K562 (cell line): Measurements from ENCODE around the gene GRHPR. TPM values are rescaled to one million over a fixed set of nuclear protein-coding genes. Genes with fewer than 3 reads are reported as not detected.

Experiments used
- ATAC-seq: fragments of 200-7000 bp; cut with Tn5 transposase; 3 replicates; pipeline ENCODE4 v1.9.1; 2020; ENCODE audit warnings: moderate library complexity
- BruUV-seq: library from RNA; stranded (reverse); fragments of 400-500 nt; replicated peaks from 2 replicates; lab custom pipeline; 2021; lab: Mats Ljungman, UMichigan
- CTCF ChIA-PET: fragments of 300-600 bp; formaldehyde crosslinking; extraction: SDS; loops from one replicate; lab custom pipeline; 2021; ENCODE audit warnings: low intra/inter-chr PET ratio; lab: Yijun Ruan, JAX
- POLR2A ChIA-PET: fragments of 300-600, 350-650 bp; sonication (Branson Sonifier 250); formaldehyde crosslinking; extraction: SDS; loops from one replicate; lab custom pipeline; 2021; ENCODE audit warnings: antibody characterized with exemption, inconsistent platforms; lab: Yijun Ruan, JAX
- DNase-seq, 4 experiments: peaks; one replicate each; pipeline versions ENCODE4 v3.0.0 to v3.0.0-alpha.2; 2011 to 2018; ENCODE audit warnings: low spot score in 3 of 4, mixed read lengths in 3 of 4; ENCODE audit errors: extremely low read depth in 1 of 4
- FAIRE-seq: peaks from 2 replicates; lab custom pipeline; 2011; peaks lifted over from hg19 to GRCh38; lab: Jason Lieb, UNC
- H2AFZ ChIP-seq: 2 replicates; pipeline ENCODE4 v1.6.0; 2011; ENCODE audit warnings: low read depth, low read length, control low read depth, inconsistent platforms
- H3K27ac ChIP-seq: fragments of 200-600 bp; 3 replicates; pipeline ENCODE4 v1.8.0; 2011; ENCODE audit warnings: low read depth, mild to moderate bottlenecking, control low read depth, inconsistent platforms, low read length, moderate library complexity, mixed read lengths; ENCODE audit errors: extremely low read depth
- H3K27me3 ChIP-seq, 2 experiments: fragments of 300-600 bp in 1 of 2; 2 replicates in 1 of 2; 3 replicates in 1 of 2; pipeline versions ENCODE4 v1.6.0 to v1.8.0; 2011; ENCODE audit warnings: inconsistent platforms in 2 of 2, low read length in 2 of 2, mild to moderate bottlenecking in 1 of 2, mixed read lengths in 1 of 2, moderate library complexity in 1 of 2; ENCODE audit not compliant: control insufficient read depth in 2 of 2, insufficient read depth in 2 of 2
- H3K36me3 ChIP-seq: fragments of 300-600 bp; 3 replicates; pipeline ENCODE4 v1.8.0; 2011; ENCODE audit warnings: mild to moderate bottlenecking, low read length, inconsistent platforms; ENCODE audit not compliant: control insufficient read depth, insufficient read depth
- H3K4me1 ChIP-seq, 2 experiments: fragments of 200-600 bp in 1 of 2; replicated peaks in 1 of 2; 2 replicates in 1 of 2; 3 replicates in 1 of 2; pipeline versions ENCODE4 v1.5.1 to v1.8.0; 2011; ENCODE audit warnings: inconsistent platforms in 2 of 2, low read length in 2 of 2, mild to moderate bottlenecking in 1 of 2, mixed read lengths in 1 of 2, moderate library complexity in 1 of 2; ENCODE audit not compliant: control insufficient read depth in 2 of 2, insufficient read depth in 2 of 2
- H3K4me2 ChIP-seq: 2 replicates; pipeline ENCODE4 v1.6.1; 2011; ENCODE audit warnings: low read length, control low read depth, inconsistent platforms, mixed read lengths; ENCODE audit not compliant: insufficient read depth
- H3K4me3 ChIP-seq: fragments of 200-600 bp; sonication (generic), shearing (Covaris generic); 2 replicates; pipeline ENCODE4 v1.5.1; 2016; ENCODE audit warnings: control low read depth, inconsistent platforms
- H3K79me2 ChIP-seq: fragments of 200-600 bp; 3 replicates; pipeline ENCODE4 v1.8.0; 2011; ENCODE audit warnings: low read length, inconsistent platforms; ENCODE audit not compliant: control insufficient read depth, insufficient read depth
- H3K9ac ChIP-seq, 2 experiments: 2 replicates each; pipeline versions ENCODE4 v1.6.0 to v1.6.1; 2011; ENCODE audit warnings: low read depth in 2 of 2, low read length in 2 of 2, control low read depth in 1 of 2, inconsistent platforms in 1 of 2, mild to moderate bottlenecking in 1 of 2, mixed read lengths in 1 of 2; ENCODE audit not compliant: insufficient read depth in 1 of 2
- H3K9me1 ChIP-seq: one replicate; pipeline ENCODE4 v1.6.0; 2011; ENCODE audit warnings: inconsistent platforms, mild to moderate bottlenecking, low read length, moderate library complexity; ENCODE audit not compliant: control insufficient read depth, insufficient read depth
- H3K9me3 ChIP-seq: replicated peaks from 2 replicates; pipeline ENCODE4 v1.5.1; 2011; ENCODE audit warnings: low read depth, low read length, inconsistent platforms; ENCODE audit not compliant: control insufficient read depth, insufficient read depth
- H4K20me1 ChIP-seq: replicated peaks from 2 replicates; pipeline ENCODE4 v1.6.1; 2011; ENCODE audit warnings: low read length, inconsistent platforms, mixed read lengths; ENCODE audit not compliant: control insufficient read depth, insufficient read depth
- CBFA2T3 ChIP-seq: fragments of 450-650 bp; IDR thresholded peaks from 2 replicates; pipeline ENCODE4 v1.6.1; 2017
- CCNT2 ChIP-seq: IDR thresholded peaks from 2 replicates; pipeline ENCODE4 v1.6.1; 2011; ENCODE audit warnings: borderline replicate concordance, low read depth, mild to moderate bottlenecking, moderate library complexity, mixed read lengths, low read length; ENCODE audit not compliant: insufficient read length; ENCODE audit errors: extremely low read depth
- HDAC6 ChIP-seq: IDR thresholded peaks from 2 replicates; pipeline ENCODE4 v1.6.1; 2012; ENCODE audit warnings: low read depth, mild to moderate bottlenecking, control low read depth, inconsistent platforms, low read length, moderate library complexity
- KHSRP ChIP-seq: fragments of 450-650 bp; IDR thresholded peaks from 2 replicates; pipeline ENCODE4 v1.6.1; 2017
- SNRNP70 ChIP-seq: fragments of 200-400 bp; formaldehyde crosslinking; optimal IDR thresholded peaks from 2 replicates; pipeline ENCODE3; 2017; ENCODE audit warnings: low read depth, low read length
- TCF15 ChIP-seq: fragments of 250-450 bp; sonication (Bioruptor Pico); IDR thresholded peaks from 2 replicates; pipeline ENCODE4 v1.8.0; 2022; ENCODE audit warnings: moderate library complexity, mild to moderate bottlenecking, inconsistent platforms
- ZNF232 ChIP-seq: sonication (generic); formaldehyde crosslinking; IDR thresholded peaks from 2 replicates; pipeline ENCODE4 v1.8.0; 2022; ENCODE audit warnings: mild to moderate bottlenecking, missing genetic modification reagents
- ZNF316 ChIP-seq: fragments of 450-650 bp; IDR thresholded peaks from 2 replicates; pipeline ENCODE4 v1.6.1; 2016
- ZNF766 ChIP-seq: fragments of 200-800 bp; sonication (Bioruptor generic); conservative IDR thresholded peaks from 2 replicates; pipeline ENCODE4 v1.6.1; 2016; ENCODE audit warnings: missing genetic modification characterization, missing compliant biosample characterization
- WGBS: fragments of 100-300 bp; shearing (Covaris generic); methylation state at CpG from one replicate; pipeline ENCODE4 v1.1.6; 2016; ENCODE audit warnings: low coverage, mixed read lengths; ENCODE audit not compliant: insufficient coverage; ENCODE audit errors: missing lambda C conversion rate; 5-methylcytosine and 5-hydroxymethylcytosine counted together
- in situ Hi-C: fragments of 300-500 bp; cut with MboI; formaldehyde crosslinking; loops from 4 replicates; pipeline ENCODE4 v1.15.0; 2018; ENCODE audit warnings: inconsistent platforms, mixed read lengths
- intact Hi-C: fragments of 100-400 bp; cut with micrococcal nuclease; formaldehyde crosslinking; loops from 2 replicates; pipeline ENCODE4 v1.14.2; 2022
- polyA plus RNA-seq, 8 experiments: library from polyadenylated mRNA; depleted of rRNA in 4 of 8; stranded (reverse) in 5 of 8; unstranded in 3 of 8; fragments of >200 nt; fragmentation: Nextera tagmentation in 2 of 8; fragmentation: Illumina TruSeq in 1 of 8; extraction: Ambion mirVana in 2 of 8; extraction: Trizol in 1 of 8; gene quantifications; 2 replicates each; pipeline versions ENCODE4 v1.2.1 to v1.2.3, GENCODE V29; 2011 to 2014; ENCODE audit warnings: inconsistent platforms in 1 of 8, missing spikeins in 1 of 8
- total RNA-seq, 7 experiments: library from RNA; depleted of rRNA in 6 of 7; stranded (reverse); fragments of >200 nt in 6 of 7; fragmentation: Illumina TruSeq in 2 of 7; extraction: Trizol in 2 of 7; gene quantifications; 2 replicates each; pipeline versions ENCODE4 v1.2.1 to v1.2.3, GENCODE V29; 2011 to 2021; ENCODE audit warnings: low replicate concordance in 1 of 7

The GRHPR gene
- total and polyA plus RNA-seq, 9 of the 15 experiments (the other 6 are each of a cell fraction or from before 2014, with no cell fraction given) = 38.9 to 144 (median 120) TPM

- H3K4me1 ChIP-seq = peaks cover 16 to 28% of the 10 kb centered on the region in 2 experiments
- no peaks in the 10 kb centered on the region for H4K20me1 ChIP-seq
- POLR2A ChIA-PET = interaction anchor here (0.6 to 6.0 kb wide), 4 partner anchors 12 to 643 kb away, joined by 3 to 65 read pairs (median 4); no protein-coding TSS in a partner anchor
- ATAC-seq = no peak
- no peak for DNase-seq
- peaks cover 10% of the 10 kb centered on the region; the same call in 1 of the 3 replicates for H3K36me3 ChIP-seq
- no TSS peak for BruUV-seq
- no peaks in the 10 kb centered on the region for H3K27me3 ChIP-seq
- H2AFZ ChIP-seq = no peak overlapping the region
- H3K4me2 ChIP-seq = peak overlapping the region; percentile 91
- TF ChIP-seq HDAC6 = no peak
- TF ChIP-seq TCF15 (CRISPR knock-in tag) = no peak
- no peak for TF ChIP-seq CCNT2
- no peak for TF ChIP-seq ZNF232 (CRISPR knock-in tag)
- no peak for TF ChIP-seq ZNF316
- 0 out of 2 replicates have a peak, but pooled peaks have one; percentile 8 for TF ChIP-seq KHSRP
- no peak for TF ChIP-seq SNRNP70
- no peak for TF ChIP-seq CBFA2T3
- TF ChIP-seq ZNF766 (CRISPR knock-in tag) = no peak
- TF ChIP-seq, all 486 proteins: peak for 1
- Histone ChIP-seq H3K4me3 (peak overlapping the region; percentile 65), H3K79me2 (peaks cover 53% of the 10 kb centered on the region), H3K27ac (peak overlapping the region; percentile 95; the same call in 2 of the 3 replicates), H3K9ac (peak overlapping the region in 1 of 2 experiments; percentile 89; a peak in 3 of 4 replicates), H3K9me3 (no peaks in the 10 kb centered on the region), H3K9me1 (no peaks in the 10 kb centered on the region)
- FAIRE-seq = no peak
- intact Hi-C loops = no loop called here
- WGBS = 7% methylated on average over 3 of the region's 3 CpGs
- in situ Hi-C loops = no loop called here
- CTCF ChIA-PET = interaction anchor here (0.6 kb wide), 1 partner anchor 9 kb away, joined by 6 read pairs; no protein-coding TSS in a partner anchor
Observed at GRCh38 chr9:37464006-37464405, 41.5 kb downstream of the GRHPR start.
